Islet of Langerhans (tissue), 1 donor: ENCODE results near the gene ART5.
"Not testable (repeated sequence)": the region's sequence is repeated elsewhere in the genome, so short reads cannot be mapped to it uniquely, and the experiment has no call there.

Experiments
- FAIRE-seq: peaks from one replicate; lab custom pipeline; 2011; peaks lifted over from hg19 to GRCh38; lab: Jason Lieb, UNC

The ART5 gene

DNA sequence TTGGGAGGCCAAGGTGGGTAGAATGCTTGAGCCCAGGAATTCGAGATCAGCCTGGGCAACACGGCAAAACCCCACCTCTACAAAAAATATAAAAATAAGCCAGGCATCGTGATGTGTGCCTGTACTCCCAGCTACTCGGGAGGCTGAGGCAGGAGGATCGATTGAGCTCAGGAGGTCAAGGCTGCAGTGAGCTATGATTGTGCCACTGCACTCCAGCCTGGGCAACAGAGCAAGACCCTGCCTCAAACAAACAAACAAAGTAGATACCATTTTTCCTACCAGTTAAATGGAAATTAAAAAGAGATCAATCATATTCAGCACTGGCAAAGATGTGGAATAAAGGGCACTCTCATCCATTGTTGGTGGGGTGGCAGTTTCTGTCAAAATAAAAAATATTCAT is 15.5 kb upstream of the ART5 start:
- FAIRE-seq, result not testable (repeated sequence)

DNA sequence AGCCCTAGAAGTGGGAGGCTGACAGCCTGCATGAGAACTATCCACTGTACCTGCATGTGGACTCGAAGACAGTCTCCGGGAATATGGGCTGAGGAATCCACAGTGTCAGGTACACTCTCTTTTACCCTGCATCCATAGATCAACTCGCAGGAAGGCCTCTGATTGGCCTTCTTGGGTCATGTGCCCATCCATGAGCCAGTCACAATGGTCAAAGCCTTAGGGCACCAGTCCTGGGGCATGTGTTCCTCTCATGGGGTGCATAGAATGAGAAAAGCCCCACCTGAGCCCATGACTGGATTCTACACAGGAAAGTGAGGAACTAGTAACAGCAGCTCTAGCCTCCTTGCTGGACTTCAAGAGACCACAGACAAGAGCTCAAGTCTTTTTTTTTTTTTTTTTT is 13.8 kb upstream of the ART5 start:
- FAIRE-seq, result no peak

- not testable (repeated sequence) for FAIRE-seq
Observed at GRCh38 chr11:3652514-3652913, 10.7 kb upstream of the ART5 start.

DNA sequence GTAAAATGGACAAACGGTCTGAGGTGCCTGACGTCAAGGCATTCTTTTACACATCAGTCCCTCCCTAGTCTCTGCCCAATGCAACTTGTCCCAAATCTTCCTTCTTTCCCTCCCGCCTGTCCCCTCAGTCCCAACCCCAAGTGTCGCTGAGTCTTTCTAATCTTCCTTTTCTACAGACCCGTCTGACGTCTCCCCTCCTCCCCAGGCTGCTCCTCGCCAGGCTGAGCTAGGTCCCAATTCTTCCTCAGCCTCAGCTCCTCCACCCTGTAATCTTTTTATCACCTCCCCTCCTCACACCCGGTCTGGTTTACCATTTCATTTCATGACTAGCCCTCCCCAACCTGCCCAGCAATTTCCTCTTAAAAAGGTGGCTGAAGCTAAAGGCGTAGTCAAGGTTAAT is 7.6 kb upstream of the ART5 start:
- FAIRE-seq, result not testable (repeated sequence)

DNA sequence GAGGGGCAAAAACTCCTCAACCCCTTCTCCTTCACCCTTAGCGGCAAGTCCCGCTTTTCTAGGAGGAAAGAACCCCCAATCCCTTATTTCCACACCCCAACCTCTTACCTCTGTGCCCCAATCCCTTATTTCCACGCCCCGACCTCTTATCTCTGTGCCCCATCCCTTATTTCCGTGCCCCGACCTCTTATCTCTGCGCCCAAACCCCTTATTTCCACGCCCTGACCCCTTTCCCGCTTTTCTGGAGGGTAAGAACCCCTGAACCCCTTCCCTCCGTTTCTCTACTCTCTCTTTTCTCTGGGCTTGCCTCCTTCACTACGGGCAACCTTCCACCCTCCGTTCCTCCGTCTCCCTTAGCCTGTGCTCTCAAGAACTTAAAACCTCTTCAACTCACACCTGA is 7.1 kb upstream of the ART5 start:
- not testable (repeated sequence) for FAIRE-seq

- FAIRE-seq, result no peak
Observed at GRCh38 chr11:3645552-3645951, 3.8 kb upstream of the ART5 start.

- no peak for FAIRE-seq
Observed at GRCh38 chr11:3644817-3645235, 3.0 kb upstream of the ART5 start, which contains the start of gene ART1. Gene ART1 (plus strand): TSS chr11:3645128. CDS start chr11:3659214, 14,086 bp downstream.

GRCh38 chr11:3643102-3643546 is 1.3 kb upstream of the ART5 start:
- not testable (repeated sequence) for FAIRE-seq

GRCh38 chr11:3642071-3642951 is 519 bp upstream of the ART5 start:
- FAIRE-seq, result no peak

DNA sequence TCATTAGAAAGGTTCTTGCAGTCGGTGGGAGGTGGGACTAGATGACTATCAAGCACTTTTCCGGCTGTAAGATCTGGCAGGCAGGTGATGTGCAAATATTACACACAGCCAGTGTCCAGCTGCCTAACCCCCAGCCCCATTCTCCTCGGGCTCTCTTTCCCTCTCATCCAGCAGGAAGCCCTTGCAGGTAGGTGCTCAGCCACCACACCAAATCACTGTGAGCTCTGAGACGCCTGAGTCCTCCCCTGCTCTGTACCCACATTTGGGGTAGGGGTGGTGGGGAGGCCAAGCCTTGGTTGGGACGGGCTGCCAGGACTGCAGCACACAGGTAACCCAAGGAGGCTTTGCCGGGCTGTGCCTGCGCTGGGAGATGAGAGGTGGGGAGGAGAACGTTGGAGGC is 601 bp downstream of the ART5 start:
- FAIRE-seq, result no peak

DNA sequence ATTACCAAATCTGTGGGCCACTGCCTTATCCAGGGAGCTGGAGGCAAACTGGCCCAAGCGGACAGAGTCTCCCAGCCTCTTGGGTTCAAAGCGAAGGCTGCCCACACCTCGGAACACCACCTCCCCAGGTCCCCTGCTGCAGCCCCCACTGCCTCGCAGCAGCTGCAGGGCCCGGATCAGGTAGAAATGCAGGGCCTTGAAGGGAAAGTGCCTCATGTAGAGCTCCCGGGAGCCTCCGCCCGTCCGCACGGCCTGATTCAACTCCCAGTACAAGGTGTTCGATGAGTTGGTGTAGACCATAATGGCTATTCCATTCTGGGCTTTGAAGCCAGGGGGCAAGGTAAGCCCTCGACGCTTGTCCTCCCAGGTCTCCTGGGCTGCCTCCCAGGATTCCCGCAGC is 2.0 kb downstream of the ART5 start:
- FAIRE-seq, result no peak

- FAIRE-seq, result no peak
Observed at GRCh38 chr11:3638513-3638912, 3.3 kb downstream of the ART5 start.

DNA sequence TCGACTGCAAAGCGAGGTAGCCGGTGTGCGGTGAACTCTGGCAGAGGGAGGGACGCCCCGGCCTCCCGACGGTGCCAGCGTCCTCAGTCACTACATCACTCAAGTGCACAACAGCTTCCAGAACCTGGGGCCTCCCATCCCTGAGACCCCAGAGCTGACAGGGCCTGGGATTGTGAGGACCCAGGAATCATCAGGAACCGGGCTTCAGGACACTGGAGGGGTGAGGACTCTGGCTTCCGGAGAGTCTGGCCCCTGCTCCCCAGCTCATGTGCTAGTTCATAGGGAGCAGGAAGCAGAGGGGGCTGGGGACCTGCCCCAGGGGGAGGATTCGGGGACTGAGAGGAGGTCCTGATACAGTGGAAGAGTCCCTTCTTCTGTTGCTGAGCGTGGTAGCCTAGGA is 4.6 kb downstream of the ART5 start:
- FAIRE-seq, result no peak

DNA sequence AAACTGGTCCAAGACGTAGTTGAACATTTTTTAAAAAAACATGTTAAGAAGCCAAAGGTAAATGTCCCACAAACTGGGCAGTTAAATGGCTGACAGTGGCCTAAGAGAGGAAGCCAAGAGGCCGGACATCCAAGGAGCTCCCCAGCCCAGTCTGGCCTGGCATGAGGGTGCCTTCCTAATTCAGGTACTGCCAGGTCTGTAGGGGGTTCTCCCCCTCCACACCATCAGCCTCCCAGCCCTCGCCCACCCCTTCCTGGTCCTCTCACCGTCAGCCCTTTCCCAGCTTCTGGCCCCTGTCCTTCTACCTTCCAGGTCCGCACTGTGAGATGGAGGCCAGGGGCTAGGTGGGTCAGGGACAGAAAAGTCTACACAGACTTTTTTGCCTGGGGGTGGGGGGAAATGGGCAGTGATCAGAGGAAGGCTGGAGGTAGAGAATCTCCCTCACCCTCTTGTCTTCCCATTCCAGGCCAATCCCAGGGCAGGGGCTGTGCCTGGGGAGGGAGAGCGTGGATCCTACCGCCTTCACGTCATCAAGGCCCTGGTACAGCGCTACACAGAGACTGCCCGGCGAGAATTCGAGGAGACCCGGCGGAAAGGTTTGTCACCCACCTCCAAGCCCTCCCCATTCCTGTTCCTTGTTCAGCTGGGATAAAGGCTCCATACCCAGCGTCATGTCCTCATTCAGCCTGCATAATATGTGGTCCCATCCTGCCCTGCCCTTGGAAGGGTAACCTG is 6.0 kb downstream of the ART5 start:
- FAIRE-seq, result no peak

GRCh38 chr11:3632070-3632660 is 9.6 kb downstream of the ART5 start:
- FAIRE-seq, result no peak

DNA sequence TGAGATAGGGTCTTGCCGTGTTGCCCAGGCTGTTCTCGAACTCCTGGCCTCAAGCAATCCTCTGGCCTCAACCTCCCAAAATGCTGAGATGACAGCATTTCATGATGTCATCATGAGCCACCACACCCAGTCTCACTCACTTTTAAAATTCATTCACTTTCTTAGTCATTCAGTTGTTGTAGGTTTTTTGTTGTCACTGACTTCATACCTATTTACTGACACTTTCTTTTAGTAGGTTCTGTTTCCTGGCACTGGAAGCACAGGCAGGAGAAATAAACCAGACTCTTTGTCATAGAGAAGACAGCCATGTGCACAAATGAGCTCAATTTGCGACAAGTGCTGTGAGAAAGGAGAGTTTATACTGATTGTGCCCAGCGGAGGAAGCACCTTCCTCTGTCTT is 10.5 kb downstream of the ART5 start:
- FAIRE-seq, result no peak

DNA sequence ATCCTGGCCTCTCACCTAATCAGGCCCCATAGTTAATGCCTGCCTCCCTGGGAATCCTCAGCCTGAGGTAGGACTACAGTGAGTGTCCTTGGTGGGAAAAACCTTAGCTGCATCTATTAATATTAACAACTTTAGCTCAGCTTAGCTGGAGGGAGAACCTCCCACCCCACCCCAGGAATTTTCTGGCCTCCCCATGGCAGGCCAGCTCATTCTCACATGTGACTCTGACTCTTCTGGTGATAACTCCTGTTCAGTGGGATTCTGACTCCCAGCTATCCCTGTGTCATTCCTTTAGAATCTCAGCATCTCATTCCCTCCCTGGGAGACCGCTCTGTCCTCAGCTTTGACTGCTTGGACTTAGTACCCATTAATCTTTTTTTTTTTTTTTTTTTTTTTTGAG is 14.5 kb downstream of the ART5 start:
- FAIRE-seq, result no peak

- no peak for FAIRE-seq
Observed at GRCh38 chr11:3626250-3626960, 15.4 kb downstream of the ART5 start.

- FAIRE-seq, result no peak
Observed at GRCh38 chr11:3623767-3624458, 17.9 kb downstream of the ART5 start.

GRCh38 chr11:3623121-3623520 is 18.7 kb downstream of the ART5 start:
- no peak for FAIRE-seq

DNA sequence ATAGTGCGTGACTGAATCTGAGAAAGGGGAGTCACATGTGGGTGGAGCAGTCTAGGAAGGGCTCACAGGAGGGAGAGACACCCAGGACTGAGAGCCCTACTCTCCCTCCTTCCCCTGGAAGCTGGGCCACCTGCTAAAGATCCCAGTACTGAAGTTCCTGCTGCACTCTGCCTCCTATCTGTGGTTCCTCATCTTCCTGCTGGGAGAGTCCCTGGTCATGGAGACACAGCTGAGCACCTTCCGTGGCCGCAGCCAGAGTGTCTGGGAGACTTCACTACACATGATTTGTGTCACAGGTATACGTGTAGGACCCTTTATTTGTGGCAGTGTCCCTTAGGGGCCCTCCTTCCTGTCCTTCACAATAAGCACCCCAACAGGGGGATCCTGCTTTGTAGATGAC is 19.3 kb downstream of the ART5 start:
- no peak for FAIRE-seq

DNA sequence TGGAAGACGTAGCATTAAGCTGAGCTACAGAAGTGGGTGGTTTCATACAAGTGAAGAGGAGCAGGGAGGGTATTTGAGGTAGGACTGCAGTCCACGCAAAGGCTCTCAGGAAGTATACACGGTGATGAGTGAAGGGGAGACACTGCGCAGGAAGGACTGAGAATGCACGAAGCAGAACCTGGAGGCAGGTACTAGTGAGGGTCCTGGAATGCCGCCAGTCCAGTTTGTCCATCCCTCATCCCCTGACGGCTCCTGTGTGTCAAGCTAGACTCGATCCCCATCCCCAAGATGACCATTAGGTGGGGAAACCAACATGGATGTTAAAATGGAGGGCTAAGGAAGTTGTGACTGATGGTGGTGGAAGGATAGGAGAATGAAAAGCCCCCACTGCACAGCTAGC is 23.8 kb downstream of the ART5 start:
- FAIRE-seq, result no peak
